Naive thymus-derived CD4-positive, alpha-beta T cell (primary cell): ENCODE results near the gene MYO16. TPM values are rescaled to one million over a fixed set of nuclear protein-coding genes. Genes with fewer than 3 reads are reported as not detected.

Experiments used
- ATAC-seq: fragments of 150-1000 bp; cut with Tn5 transposase; 2 replicates; pipeline ENCODE4 v1.10.0; 2021; ENCODE audit warnings: mild to moderate bottlenecking, moderate library complexity
- CTCF ChIA-PET: fragments of 350-600 bp; sonication (Branson Sonifier 250); formaldehyde crosslinking; loops from one replicate; lab custom pipeline; 2021; ENCODE audit warnings: antibody characterized with exemption; lab: Charles Lee
- POLR2A ChIA-PET: fragments of 350-600 bp; sonication (Branson Sonifier 250); formaldehyde crosslinking; loops from one replicate; lab custom pipeline; 2021; ENCODE audit warnings: antibody characterized with exemption, inconsistent platforms; lab: Charles Lee
- DNase-seq, 9 donors: peaks; one replicate each; pipeline versions ENCODE4 v3.0.0 to v3.0.0-alpha.2; 2020 to 2022; ENCODE audit warnings: mixed read lengths in 1 of 9
- H3K27ac ChIP-seq: one replicate; pipeline ENCODE4 v1.7.0; 2013; ENCODE audit warnings: mild to moderate bottlenecking, low read depth, low read length, moderate library complexity
- H3K27me3 ChIP-seq, 2 donors: one replicate each; pipeline ENCODE4 v1.7.0; 2013; ENCODE audit warnings: low read length in 2 of 2, mild to moderate bottlenecking in 2 of 2, moderate library complexity in 2 of 2; ENCODE audit not compliant: control insufficient read depth in 2 of 2, insufficient read depth in 2 of 2
- H3K36me3 ChIP-seq, 3 experiments: 1 replicate in 2 of 3; 2 replicates in 1 of 3; pipeline ENCODE4 v1.7.0; 2013; ENCODE audit warnings: low read length in 3 of 3, mild to moderate bottlenecking in 3 of 3, moderate library complexity in 1 of 3; ENCODE audit not compliant: insufficient read depth in 3 of 3, control insufficient read depth in 2 of 3
- H3K4me1 ChIP-seq, 2 donors: one replicate each; pipeline ENCODE4 v1.7.0; 2013; ENCODE audit warnings: low read length in 2 of 2, mild to moderate bottlenecking in 2 of 2, moderate library complexity in 1 of 2; ENCODE audit not compliant: control insufficient read depth in 2 of 2, insufficient read depth in 2 of 2
- H3K4me3 ChIP-seq: 2 replicates; pipeline ENCODE4 v1.7.0; 2013; ENCODE audit warnings: mild to moderate bottlenecking, low read length
- H3K9me3 ChIP-seq, 3 experiments: 1 replicate in 2 of 3; 2 replicates in 1 of 3; pipeline ENCODE4 v1.7.0; 2013; ENCODE audit warnings: low read length in 3 of 3; ENCODE audit not compliant: control insufficient read depth in 2 of 3
- H3K27ac Mint-ChIP-seq, 9 donors: one replicate each; pipeline ENCODE4 v1.8.0; 2020 to 2022; ENCODE audit warnings: mixed read lengths in 9 of 9, mild to moderate bottlenecking in 8 of 9, moderate library complexity in 5 of 9, inconsistent platforms in 2 of 9
- H3K27me3 Mint-ChIP-seq, 5 donors: one replicate each; pipeline ENCODE4 v1.8.0; 2021 to 2022; ENCODE audit warnings: mixed read lengths in 5 of 5, mild to moderate bottlenecking in 1 of 5
- H3K36me3 Mint-ChIP-seq, 5 donors: one replicate each; pipeline ENCODE4 v1.8.0; 2020 to 2022; ENCODE audit warnings: mixed read lengths in 5 of 5, mild to moderate bottlenecking in 3 of 5, inconsistent platforms in 1 of 5
- H3K4me1 Mint-ChIP-seq, 7 donors: one replicate each; pipeline ENCODE4 v1.8.0; 2020 to 2022; ENCODE audit warnings: mixed read lengths in 7 of 7, mild to moderate bottlenecking in 3 of 7, inconsistent platforms in 1 of 7
- H3K4me3 Mint-ChIP-seq, 10 donors: one replicate each; pipeline ENCODE4 v1.8.0; 2020 to 2022; ENCODE audit warnings: mild to moderate bottlenecking in 10 of 10, mixed read lengths in 10 of 10, moderate library complexity in 6 of 10, inconsistent platforms in 2 of 10
- H3K9me3 Mint-ChIP-seq, 11 donors: one replicate each; pipeline ENCODE4 v1.8.0; 2020 to 2022; ENCODE audit warnings: mixed read lengths in 11 of 11, mild to moderate bottlenecking in 4 of 11, inconsistent platforms in 1 of 11, moderate library complexity in 1 of 11
- intact Hi-C, 2 donors: fragments of 100-400 bp; cut with micrococcal nuclease; formaldehyde crosslinking; loops; one replicate each; pipeline ENCODE4 v1.15.1; 2023
- polyA plus RNA-seq, 2 donors: library from polyadenylated mRNA; unstranded; fragments of 300-500 nt; fragmentation: Illumina TruSeq; gene quantifications; one replicate each; pipeline ENCODE4 v1.2.3, GENCODE V29; 2021
- total RNA-seq, 6 experiments: library from RNA in 5 of 6; stranded (reverse) in 5 of 6; gene quantifications; 1 replicate in 5 of 6; 2 replicates in 1 of 6; pipeline ENCODE4 v1.2.3 and lab custom pipeline; 2021 to 2026

The MYO16 gene
- total and polyA plus RNA-seq, 7 experiments from 2014 or later: 0.10 to 1.4 (median 1.4) TPM; not detected in 4

GRCh38 chr13:109131698-109132257, 502.4 kb downstream of the MYO16 start:
- H3K27me3 Mint-ChIP-seq: peaks cover 0 to 14% (median 10%) of the 10 kb centered on the region in 5 donors
- no peaks in the 10 kb centered on the region for H3K4me1 Mint-ChIP-seq

GRCh38 chr13:109135018-109135417, 505.6 kb downstream of the MYO16 start:
- Mint-ChIP-seq H3K36me3 (peaks cover 0 to 3% (median 0%) of the 10 kb centered on the region in 5 donors), H3K4me1 (peaks cover 0 to 2% (median 0%) of the 10 kb centered on the region in 7 donors), H3K9me3 (peaks cover 0 to 3% (median 0%) of the 10 kb centered on the region in 11 donors), H3K27me3 (peaks cover 4 to 22% (median 17%) of the 10 kb centered on the region in 5 donors), H3K27ac (no peak overlapping the region), H3K4me3 (no peak overlapping the region)
- intact Hi-C loops: no loop called here
- no peaks in the 10 kb centered on the region for H3K36me3 ChIP-seq
- H3K27ac ChIP-seq: no peak overlapping the region
- ChIA-PET POLR2A (no interaction called here), CTCF (no interaction called here)
- ATAC-seq (no peak), DNase-seq (no peak)
- no peaks in the 10 kb centered on the region for H3K4me1 ChIP-seq
- no peak overlapping the region for H3K4me3 ChIP-seq
- no peaks in the 10 kb centered on the region for H3K9me3 ChIP-seq
- no peaks in the 10 kb centered on the region for H3K27me3 ChIP-seq

More at GRCh38 chr13:109131698-109132257, 502.4 kb downstream of the MYO16 start:
- no peaks in the 10 kb centered on the region for H3K36me3 Mint-ChIP-seq
- ATAC-seq: peak; percentile 37
- Histone ChIP-seq H3K9me3 (no peaks in the 10 kb centered on the region), H3K27me3 (no peaks in the 10 kb centered on the region), H3K27ac (no peak overlapping the region), H3K36me3 (no peaks in the 10 kb centered on the region), H3K4me3 (no peak overlapping the region), H3K4me1 (no peaks in the 10 kb centered on the region)
- H3K9me3 Mint-ChIP-seq: no peaks in the 10 kb centered on the region
- ChIA-PET POLR2A (no interaction called here), CTCF (no interaction called here)
- H3K27ac Mint-ChIP-seq: no peak overlapping the region
- H3K4me3 Mint-ChIP-seq: no peak overlapping the region
- intact Hi-C loops: no loop called here
- no peak for DNase-seq

GRCh38 chr13:109136873-109137272, 507.5 kb downstream of the MYO16 start:
- Histone ChIP-seq H3K4me3 (no peak overlapping the region), H3K9me3 (no peaks in the 10 kb centered on the region), H3K4me1 (no peaks in the 10 kb centered on the region), H3K36me3 (no peaks in the 10 kb centered on the region), H3K27me3 (no peaks in the 10 kb centered on the region), H3K27ac (no peak overlapping the region)
- H3K27ac Mint-ChIP-seq: no peak overlapping the region
- intact Hi-C loops: no loop called here
- no peak for DNase-seq
- H3K27me3 Mint-ChIP-seq: peaks cover 12 to 30% (median 24%) of the 10 kb centered on the region in 5 donors
- ChIA-PET POLR2A (no interaction called here), CTCF (interaction anchor here (1.4 kb wide), 1 partner anchor 9 kb away, joined by 3 read pairs; no protein-coding TSS in a partner anchor)
- H3K4me1 Mint-ChIP-seq: peaks cover 0 to 2% (median 0%) of the 10 kb centered on the region in 7 donors
- ATAC-seq: no peak
- H3K36me3 Mint-ChIP-seq: peaks cover 0 to 3% (median 0%) of the 10 kb centered on the region in 5 donors
- no peak overlapping the region for H3K4me3 Mint-ChIP-seq
- H3K9me3 Mint-ChIP-seq: peaks cover 0 to 3% (median 0%) of the 10 kb centered on the region in 11 donors

- CTCF ChIA-PET: no interaction called here
- intact Hi-C loops: no loop called here
- H3K4me3 Mint-ChIP-seq: no peak overlapping the region
Measured at GRCh38 chr13:109139346-109139745, 509.9 kb downstream of the MYO16 start.

GRCh38 chr13:109140054-109140453, 510.6 kb downstream of the MYO16 start:
- H3K4me1 Mint-ChIP-seq: peaks cover 0 to 2% (median 0%) of the 10 kb centered on the region in 7 donors
- intact Hi-C loops: loop anchor here in 1 of 2 donors (10.0 kb wide), 1 partner anchor 175 kb away; no protein-coding TSS in a partner anchor
- no peak for ATAC-seq

More at GRCh38 chr13:109139346-109139745, 509.9 kb downstream of the MYO16 start:
- Histone ChIP-seq H3K27ac (no peak overlapping the region), H3K4me1 (no peaks in the 10 kb centered on the region), H3K4me3 (no peak overlapping the region), H3K9me3 (no peaks in the 10 kb centered on the region), H3K27me3 (peaks cover 0 to 3% of the 10 kb centered on the region in 2 donors), H3K36me3 (no peaks in the 10 kb centered on the region)
- ATAC-seq (no peak), DNase-seq (no peak)
- Mint-ChIP-seq H3K27ac (no peak overlapping the region), H3K9me3 (peaks cover 0 to 3% (median 0%) of the 10 kb centered on the region in 11 donors), H3K4me1 (peaks cover 0 to 2% (median 0%) of the 10 kb centered on the region in 7 donors), H3K36me3 (peaks cover 0 to 3% (median 0%) of the 10 kb centered on the region in 5 donors), H3K27me3 (peaks cover 21 to 42% (median 38%) of the 10 kb centered on the region in 5 donors)
- POLR2A ChIA-PET: no interaction called here

GRCh38 chr13:109140479-109141349, 511.3 kb downstream of the MYO16 start:
- no peak overlapping the region for H3K4me3 ChIP-seq
- ATAC-seq: no peak
- H3K9me3 ChIP-seq: no peaks in the 10 kb centered on the region
- ChIA-PET CTCF (no interaction called here), POLR2A (no interaction called here)
- Mint-ChIP-seq H3K4me1 (peaks cover 0 to 3% (median 0%) of the 10 kb centered on the region in 7 donors), H3K4me3 (peak overlapping the region in 1 of 10 donors; percentile 12), H3K27me3 (peaks cover 24 to 53% (median 41%) of the 10 kb centered on the region in 5 donors), H3K9me3 (peaks cover 0 to 3% (median 0%) of the 10 kb centered on the region in 11 donors), H3K27ac (no peak overlapping the region), H3K36me3 (peaks cover 0 to 3% (median 0%) of the 10 kb centered on the region in 5 donors)
- no peaks in the 10 kb centered on the region for H3K36me3 ChIP-seq
- no peaks in the 10 kb centered on the region for H3K4me1 ChIP-seq
- H3K27ac ChIP-seq: no peak overlapping the region
- H3K27me3 ChIP-seq: peaks cover 0 to 6% of the 10 kb centered on the region in 2 donors
- DNase-seq: no peak
- intact Hi-C loops: loop anchor here in 1 of 2 donors (10.0 kb wide), 1 partner anchor 176 kb away; no protein-coding TSS in a partner anchor

More at GRCh38 chr13:109140054-109140453, 510.6 kb downstream of the MYO16 start:
- H3K36me3 Mint-ChIP-seq: peaks cover 0 to 3% (median 0%) of the 10 kb centered on the region in 5 donors
- Histone ChIP-seq H3K4me3 (no peak overlapping the region), H3K4me1 (no peaks in the 10 kb centered on the region), H3K9me3 (no peaks in the 10 kb centered on the region), H3K27me3 (peaks cover 0 to 6% of the 10 kb centered on the region in 2 donors), H3K36me3 (no peaks in the 10 kb centered on the region), H3K27ac (no peak overlapping the region)
- H3K27ac Mint-ChIP-seq: no peak overlapping the region
- CTCF ChIA-PET: no interaction called here
- POLR2A ChIA-PET: no interaction called here
- H3K4me3 Mint-ChIP-seq: no peak overlapping the region
- DNase-seq: no peak
- peaks cover 21 to 49% (median 38%) of the 10 kb centered on the region in 5 donors for H3K27me3 Mint-ChIP-seq
- peaks cover 0 to 3% (median 0%) of the 10 kb centered on the region in 11 donors for H3K9me3 Mint-ChIP-seq
